Parathyroid adenoma (tissue), 2 donors: ENCODE measurements around the gene NRTN.
"Not testable (repeated sequence)": the region's sequence is repeated elsewhere in the genome, so short reads cannot be mapped to it uniquely, and the experiment has no call there.

ENCODE experiments used
- H2AFZ ChIP-seq: fragments of 300-600 bp; sonication (generic); one replicate; pipeline ENCODE4 v1.7.0; 2017; ENCODE audit warnings: antibody characterized with exemption, mild to moderate bottlenecking
- H3K27ac ChIP-seq: fragments of 300-600 bp; sonication (generic); one replicate; pipeline ENCODE4 v1.7.0; 2017
- H3K27me3 ChIP-seq: fragments of 300-600 bp; sonication (generic); one replicate; pipeline ENCODE4 v1.7.0; 2017; ENCODE audit warnings: low read length; ENCODE audit not compliant: control insufficient read depth, insufficient read depth
- H3K36me3 ChIP-seq: fragments of 300-600 bp; sonication (generic); one replicate; pipeline ENCODE4 v1.7.0; 2017; ENCODE audit warnings: low read length; ENCODE audit not compliant: control insufficient read depth, insufficient read depth
- H3K4me1 ChIP-seq: fragments of 300-600 bp; sonication (generic); one replicate; pipeline ENCODE4 v1.7.0; 2017; ENCODE audit warnings: control low read depth
- H3K4me2 ChIP-seq: fragments of 300-600 bp; sonication (generic); one replicate; pipeline ENCODE4 v1.7.0; 2017; ENCODE audit warnings: low read length
- H3K4me3 ChIP-seq: fragments of 300-600 bp; sonication (generic); one replicate; pipeline ENCODE4 v1.7.0; 2017; ENCODE audit warnings: low read depth, low read length
- H3K79me2 ChIP-seq: fragments of 300-600 bp; sonication (generic); one replicate; pipeline ENCODE4 v1.7.0; 2017; ENCODE audit warnings: control low read depth
- H3K9ac ChIP-seq: fragments of 300-600 bp; sonication (generic); one replicate; pipeline ENCODE4 v1.7.0; 2017; ENCODE audit warnings: mild to moderate bottlenecking
- H3K9me3 ChIP-seq: fragments of 300-600 bp; sonication (generic); one replicate; pipeline ENCODE4 v1.7.0; 2017; ENCODE audit warnings: low read length; ENCODE audit not compliant: control insufficient read depth
- TF ChIP-seq, protein P1 (sequence below): fragments of 300-600 bp; sonication (generic); IDR thresholded peaks from one replicate; pipeline ENCODE4 v1.7.0; 2017; ENCODE audit warnings: antibody characterized with exemption, mild to moderate bottlenecking
- donor health status: primary hyperparathyroidism.

NRTN gene

DNA sequence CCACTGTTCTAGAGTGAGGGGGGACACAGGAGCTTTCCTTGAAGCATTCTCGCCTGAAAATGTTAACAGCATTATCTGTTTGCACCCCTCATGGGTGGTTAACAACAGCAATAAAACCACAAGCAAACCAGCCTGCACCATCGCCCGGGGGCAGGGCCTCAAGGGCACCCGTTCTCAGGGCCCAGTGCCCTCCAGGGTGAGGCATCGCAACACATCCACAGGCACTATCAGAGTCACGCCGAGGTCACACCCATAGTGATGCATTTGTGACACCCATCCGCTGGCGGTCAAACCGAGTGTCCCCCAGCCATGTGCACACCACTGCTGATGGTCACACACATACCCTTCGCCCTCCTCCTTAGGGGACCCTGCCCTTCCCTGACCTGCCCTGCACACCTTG is 60.9 kb downstream of the NRTN start:
- H3K4me2 ChIP-seq, result no peak overlapping the region
- no peaks in the 10 kb centered on the region for H3K79me2 ChIP-seq
- TF ChIP-seq, protein P1, sequence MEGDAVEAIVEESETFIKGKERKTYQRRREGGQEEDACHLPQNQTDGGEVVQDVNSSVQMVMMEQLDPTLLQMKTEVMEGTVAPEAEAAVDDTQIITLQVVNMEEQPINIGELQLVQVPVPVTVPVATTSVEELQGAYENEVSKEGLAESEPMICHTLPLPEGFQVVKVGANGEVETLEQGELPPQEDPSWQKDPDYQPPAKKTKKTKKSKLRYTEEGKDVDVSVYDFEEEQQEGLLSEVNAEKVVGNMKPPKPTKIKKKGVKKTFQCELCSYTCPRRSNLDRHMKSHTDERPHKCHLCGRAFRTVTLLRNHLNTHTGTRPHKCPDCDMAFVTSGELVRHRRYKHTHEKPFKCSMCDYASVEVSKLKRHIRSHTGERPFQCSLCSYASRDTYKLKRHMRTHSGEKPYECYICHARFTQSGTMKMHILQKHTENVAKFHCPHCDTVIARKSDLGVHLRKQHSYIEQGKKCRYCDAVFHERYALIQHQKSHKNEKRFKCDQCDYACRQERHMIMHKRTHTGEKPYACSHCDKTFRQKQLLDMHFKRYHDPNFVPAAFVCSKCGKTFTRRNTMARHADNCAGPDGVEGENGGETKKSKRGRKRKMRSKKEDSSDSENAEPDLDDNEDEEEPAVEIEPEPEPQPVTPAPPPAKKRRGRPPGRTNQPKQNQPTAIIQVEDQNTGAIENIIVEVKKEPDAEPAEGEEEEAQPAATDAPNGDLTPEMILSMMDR, result no peak
- H3K4me3 ChIP-seq, result no peak overlapping the region
- no peak overlapping the region for H3K27ac ChIP-seq
- H2AFZ ChIP-seq, result no peak overlapping the region
- no peaks in the 10 kb centered on the region for H3K36me3 ChIP-seq
- H3K4me1 ChIP-seq, result no peaks in the 10 kb centered on the region
- H3K9me3 ChIP-seq, result no peaks in the 10 kb centered on the region
- H3K27me3 ChIP-seq, result no peaks in the 10 kb centered on the region
- no peak overlapping the region for H3K9ac ChIP-seq

DNA sequence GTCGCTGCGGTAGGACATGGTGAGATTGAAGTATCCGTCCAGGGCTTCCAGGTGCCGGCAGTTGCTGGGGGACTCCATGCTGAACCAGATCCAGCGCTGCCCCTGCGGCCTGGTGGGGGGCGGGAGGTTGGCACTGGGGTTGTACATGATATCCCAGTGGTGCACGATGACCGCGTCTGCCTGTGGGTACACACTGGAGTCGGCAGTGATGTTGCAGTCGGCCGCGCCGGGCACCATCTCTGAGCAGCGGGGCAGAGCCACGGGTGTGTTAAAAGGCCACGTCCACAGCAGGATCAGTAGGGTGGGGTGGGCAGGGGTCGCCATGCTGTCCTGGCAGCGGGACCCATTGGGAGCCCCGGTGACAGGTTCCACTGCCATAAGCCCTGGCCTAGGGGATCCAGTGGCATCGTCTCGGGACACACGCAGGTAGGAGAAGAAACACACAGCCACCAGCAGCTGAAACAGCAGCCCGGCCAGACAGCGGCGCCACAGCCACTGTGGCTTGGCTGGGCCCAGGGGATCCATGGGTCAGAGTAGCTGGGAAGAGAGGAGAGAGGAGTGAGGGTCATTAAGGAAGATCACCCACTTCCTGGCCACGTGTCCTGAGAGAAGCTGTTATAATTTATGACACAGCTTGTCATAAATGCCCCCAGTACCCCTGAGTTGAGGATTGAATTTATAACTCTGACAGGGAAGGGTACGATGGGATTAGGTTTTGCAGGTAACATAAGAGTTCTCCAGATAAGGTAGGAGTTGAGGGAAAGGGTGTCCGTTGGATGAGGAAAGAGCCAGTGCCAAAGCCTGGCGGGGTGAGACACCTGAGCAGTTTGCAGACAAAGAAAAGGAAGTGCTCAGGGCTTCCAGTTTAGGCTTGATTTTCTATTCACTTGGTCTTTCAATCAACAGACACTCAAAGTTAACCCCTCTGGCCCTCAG is 62.6 kb downstream of the NRTN start:
- Histone ChIP-seq H3K36me3 (no peaks in the 10 kb centered on the region), H3K79me2 (no peaks in the 10 kb centered on the region), H3K27me3 (no peaks in the 10 kb centered on the region), H3K9me3 (no peaks in the 10 kb centered on the region), H3K4me3 (no peak overlapping the region), H3K4me2 (no peak overlapping the region), H3K9ac (no peak overlapping the region), H3K27ac (no peak overlapping the region), H2AFZ (no peak overlapping the region), H3K4me1 (no peaks in the 10 kb centered on the region)
- TF ChIP-seq, protein P1, result no peak

DNA sequence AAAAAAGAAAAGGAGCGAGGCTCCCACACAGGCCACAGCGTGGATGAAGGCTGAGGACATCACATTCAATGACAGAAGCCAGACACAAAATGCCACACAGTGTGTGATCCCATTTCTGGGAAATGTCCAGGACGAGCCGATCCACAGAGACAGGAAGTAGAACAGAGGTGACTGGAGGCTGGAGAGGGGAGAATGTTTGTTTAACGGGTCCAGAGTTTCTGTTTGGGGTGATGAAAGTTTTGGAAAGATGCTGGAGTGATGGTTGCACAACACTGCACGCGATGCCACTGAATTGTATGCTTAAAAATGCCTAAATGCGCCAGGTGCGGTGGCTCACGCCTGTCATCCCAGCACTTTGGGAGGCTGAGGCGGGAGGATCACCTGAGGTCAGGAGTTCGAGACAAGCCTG is 66.1 kb downstream of the NRTN start:
- H3K9me3 ChIP-seq, result no peaks in the 10 kb centered on the region
- no peak overlapping the region for H3K4me3 ChIP-seq
- H3K9ac ChIP-seq, result no peak overlapping the region
- H2AFZ ChIP-seq, result no peak overlapping the region
- TF ChIP-seq, protein P1, result no peak
- no peaks in the 10 kb centered on the region for H3K4me1 ChIP-seq
- H3K27me3 ChIP-seq, result no peaks in the 10 kb centered on the region
- H3K4me2 ChIP-seq, result no peak overlapping the region
- H3K27ac ChIP-seq, result no peak overlapping the region
- H3K36me3 ChIP-seq, result no peaks in the 10 kb centered on the region
- no peaks in the 10 kb centered on the region for H3K79me2 ChIP-seq

DNA sequence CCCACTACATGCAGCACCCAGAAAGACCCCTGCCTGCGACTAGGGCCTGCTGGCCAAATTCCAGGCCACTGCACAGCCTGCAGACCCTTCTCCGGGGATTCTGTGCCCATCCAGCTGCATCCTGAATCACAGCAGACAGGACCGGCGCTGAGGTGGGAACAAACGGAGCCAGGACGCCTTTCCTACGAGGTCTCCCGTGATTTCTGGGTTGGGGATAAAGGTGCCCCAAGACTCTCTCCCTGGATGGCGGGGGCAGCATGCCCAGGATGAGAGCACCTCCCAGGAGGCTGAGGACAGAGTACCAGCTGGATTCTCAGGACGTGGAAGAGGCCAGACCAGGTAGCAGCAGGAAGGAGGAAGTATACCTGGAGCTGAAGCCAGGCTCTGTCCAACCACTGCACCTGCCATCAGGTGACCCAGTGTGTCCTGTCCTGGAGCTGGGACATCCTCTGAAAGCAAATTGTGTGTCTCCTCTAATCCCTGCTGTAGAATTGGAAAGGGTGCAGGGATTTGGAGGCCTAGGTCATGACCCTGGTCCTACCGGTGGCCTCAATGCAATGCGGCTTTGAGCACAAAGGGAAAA is 68.8 kb downstream of the NRTN start:
- Histone ChIP-seq H3K9me3 (no peaks in the 10 kb centered on the region), H2AFZ (no peak overlapping the region), H3K4me1 (no peaks in the 10 kb centered on the region), H3K27me3 (no peaks in the 10 kb centered on the region), H3K9ac (no peak overlapping the region), H3K36me3 (no peaks in the 10 kb centered on the region), H3K4me2 (no peak overlapping the region), H3K79me2 (no peaks in the 10 kb centered on the region), H3K4me3 (no peak overlapping the region), H3K27ac (no peak overlapping the region)
- TF ChIP-seq, protein P1, result no peak

DNA sequence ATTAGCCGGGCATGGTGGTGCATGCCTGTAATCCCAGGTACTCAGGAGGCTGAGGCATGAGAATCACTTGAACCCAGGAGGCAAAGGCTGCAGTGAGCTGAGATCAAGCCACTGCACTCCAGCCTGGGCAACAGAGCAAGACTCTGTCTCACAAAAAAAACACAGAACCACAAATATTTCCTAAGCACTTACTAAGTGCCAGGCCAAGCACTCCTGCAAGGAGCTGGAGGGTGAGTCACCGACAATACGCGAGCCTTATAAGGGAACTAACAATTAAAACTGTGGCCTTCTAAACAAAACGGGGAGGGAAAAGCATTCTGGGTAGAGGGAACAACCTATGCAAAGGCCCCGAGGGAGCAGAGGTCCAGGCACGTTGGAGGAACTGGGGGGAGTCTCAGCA is 69.6 kb downstream of the NRTN start:
- H3K27ac ChIP-seq, H3K4me2 ChIP-seq, H3K9me3 ChIP-seq, H3K79me2 ChIP-seq, H3K36me3 ChIP-seq, H3K4me1 ChIP-seq, H3K9ac ChIP-seq, H3K27me3 ChIP-seq, H3K4me3 ChIP-seq, H2AFZ ChIP-seq: not testable (repeated sequence)
